ENCODE measurements around the gene DPP10.
"Not testable (repeated sequence)": the region's sequence is repeated elsewhere in the genome, so short reads cannot be mapped to it uniquely, and the experiment has no call there.

Gene DPP10

GRCh38 chr2:114517580-114517979 lies 75.1 kb downstream of the DPP10 start:
- no peak for DNase-seq

GRCh38 chr2:114518738-114519137 lies 76.3 kb downstream of the DPP10 start:
- no peak for DNase-seq

GRCh38 chr2:114522612-114523011 lies 80.2 kb downstream of the DPP10 start:
- not testable (repeated sequence) for DNase-seq

GRCh38 chr2:114525955-114526354 lies 83.5 kb downstream of the DPP10 start:
- DNase-seq, result no peak

- no peak for DNase-seq
These were observed 84.4 kb downstream of the DPP10 start for GRCh38 chr2:114526841-114527240.

GRCh38 chr2:114527330-114527983 lies 85.0 kb downstream of the DPP10 start:
- no peak for DNase-seq

- DNase-seq, result no peak
These were observed 92.0 kb downstream of the DPP10 start for GRCh38 chr2:114534116-114535084.

- DNase-seq, result no peak
These were observed 95.3 kb downstream of the DPP10 start for GRCh38 chr2:114537777-114538176.

- no peak for DNase-seq
These were observed 100.3 kb downstream of the DPP10 start for GRCh38 chr2:114542695-114543094.

GRCh38 chr2:114543236-114543766 lies 100.9 kb downstream of the DPP10 start:
- no peak for DNase-seq

GRCh38 chr2:114545052-114545451 lies 102.6 kb downstream of the DPP10 start:
- no peak for DNase-seq

- DNase-seq, result no peak
These were observed 104.1 kb downstream of the DPP10 start for GRCh38 chr2:114546531-114546930.

GRCh38 chr2:114548151-114548550 lies 105.7 kb downstream of the DPP10 start:
- no peak for DNase-seq

- DNase-seq, result no peak
These were observed 107.9 kb downstream of the DPP10 start for GRCh38 chr2:114550364-114550763.

GRCh38 chr2:114550895-114551793 lies 108.7 kb downstream of the DPP10 start:
- DNase-seq, result peak; percentile 65

- no peak for DNase-seq
These were observed 110.6 kb downstream of the DPP10 start for GRCh38 chr2:114553027-114553426.

GRCh38 chr2:114569166-114569565 lies 126.7 kb downstream of the DPP10 start:
- no peak for DNase-seq

GRCh38 chr2:114577657-114578056 lies 135.2 kb downstream of the DPP10 start:
- DNase-seq, result no peak

GRCh38 chr2:114579542-114579941 lies 137.1 kb downstream of the DPP10 start:
- no peak for DNase-seq

- DNase-seq, result no peak
These were observed 138.2 kb downstream of the DPP10 start for GRCh38 chr2:114580691-114581090.

GRCh38 chr2:114598329-114598728 lies 155.9 kb downstream of the DPP10 start:
- no peak for DNase-seq

GRCh38 chr2:114609203-114609602 lies 166.8 kb downstream of the DPP10 start:
- DNase-seq, result no peak

GRCh38 chr2:114609801-114610200 lies 167.4 kb downstream of the DPP10 start:
- DNase-seq, result peak; percentile 60

Measured in COR-L47 (cell line).